ENCODE results near the gene MEGF6.

Gene MEGF6

DNA sequence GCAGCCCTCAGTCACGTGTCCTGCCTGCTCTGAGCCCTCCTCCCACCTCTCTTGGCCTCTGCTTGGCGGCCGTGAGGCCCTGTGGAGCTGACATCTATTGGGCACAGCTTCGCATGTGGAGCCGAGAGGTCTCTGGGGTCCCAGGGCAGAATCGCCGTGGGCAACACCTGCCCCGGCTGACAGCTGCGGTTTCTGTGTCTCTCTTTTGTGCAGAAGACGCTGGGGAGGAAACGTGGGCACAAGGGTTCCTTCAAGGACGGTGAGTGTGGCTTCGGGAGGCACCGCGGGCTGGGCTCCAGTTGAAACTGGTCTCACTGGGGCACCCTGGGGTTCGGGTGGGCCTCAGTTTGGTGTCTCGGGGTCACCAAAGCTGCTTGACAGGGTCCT is 145.4 kb downstream of the MEGF6 start:
- no peak for DNase-seq

DNA sequence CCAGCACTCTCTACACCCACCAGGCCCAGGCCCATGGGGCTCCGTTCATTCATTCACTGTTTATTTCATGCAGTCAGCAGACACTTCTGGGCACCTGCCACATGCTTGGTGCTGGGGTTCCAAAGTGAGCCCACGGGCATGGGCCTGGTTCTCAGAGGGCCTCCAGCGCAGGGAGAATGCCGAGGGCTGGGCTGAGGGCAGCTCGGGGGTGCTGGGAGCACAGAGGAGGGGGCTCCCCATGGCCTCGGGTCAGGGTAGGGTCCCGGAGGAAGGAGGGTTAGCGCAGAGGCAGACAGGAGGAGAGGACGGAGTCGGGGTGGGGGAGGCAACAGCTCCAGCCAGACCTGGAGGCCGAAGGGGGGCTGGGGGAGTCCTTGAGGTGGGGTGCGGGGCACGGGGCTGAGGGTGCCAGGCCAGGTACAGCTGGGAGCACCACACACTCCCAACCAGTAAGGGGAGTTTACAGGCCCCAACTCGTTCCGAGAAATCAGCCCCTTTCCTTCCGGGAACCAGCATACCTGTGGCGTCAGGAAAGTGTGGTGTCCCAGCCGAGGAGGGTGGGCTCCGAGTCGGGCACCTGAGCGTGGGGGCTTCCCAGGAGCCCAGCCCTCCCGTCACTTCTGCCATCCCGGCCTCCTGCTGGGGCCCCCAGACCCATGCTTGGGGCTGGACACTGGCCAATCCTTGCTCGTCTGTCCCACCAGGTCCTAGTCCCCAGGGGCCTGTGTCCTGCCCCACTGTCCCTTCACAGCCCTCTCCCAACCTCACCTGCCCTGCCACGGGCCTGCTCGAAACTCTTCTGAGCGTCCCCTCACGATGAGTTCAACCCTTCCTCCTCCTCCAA is 146.0 kb downstream of the MEGF6 start:
- no peak for DNase-seq

DNA sequence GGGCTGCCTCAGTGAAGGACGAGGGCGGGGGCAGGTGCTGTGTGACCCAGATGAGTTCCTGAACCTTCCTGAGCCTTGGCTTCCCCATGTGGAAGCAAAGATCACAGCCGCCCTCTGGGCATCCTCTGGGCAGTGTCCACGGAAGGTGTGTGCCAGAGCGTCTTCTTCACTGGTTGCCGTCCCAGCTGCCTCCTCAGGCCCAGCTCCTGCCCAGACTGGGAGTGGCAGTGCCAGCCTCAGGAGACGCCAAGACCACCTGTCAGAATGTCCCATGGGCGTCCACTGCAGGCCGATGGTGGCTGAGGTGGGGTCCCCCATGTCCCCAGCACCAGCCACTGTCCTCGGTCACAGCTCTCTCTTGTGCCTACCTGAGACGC is 146.7 kb downstream of the MEGF6 start:
- no peak for DNase-seq

DNA sequence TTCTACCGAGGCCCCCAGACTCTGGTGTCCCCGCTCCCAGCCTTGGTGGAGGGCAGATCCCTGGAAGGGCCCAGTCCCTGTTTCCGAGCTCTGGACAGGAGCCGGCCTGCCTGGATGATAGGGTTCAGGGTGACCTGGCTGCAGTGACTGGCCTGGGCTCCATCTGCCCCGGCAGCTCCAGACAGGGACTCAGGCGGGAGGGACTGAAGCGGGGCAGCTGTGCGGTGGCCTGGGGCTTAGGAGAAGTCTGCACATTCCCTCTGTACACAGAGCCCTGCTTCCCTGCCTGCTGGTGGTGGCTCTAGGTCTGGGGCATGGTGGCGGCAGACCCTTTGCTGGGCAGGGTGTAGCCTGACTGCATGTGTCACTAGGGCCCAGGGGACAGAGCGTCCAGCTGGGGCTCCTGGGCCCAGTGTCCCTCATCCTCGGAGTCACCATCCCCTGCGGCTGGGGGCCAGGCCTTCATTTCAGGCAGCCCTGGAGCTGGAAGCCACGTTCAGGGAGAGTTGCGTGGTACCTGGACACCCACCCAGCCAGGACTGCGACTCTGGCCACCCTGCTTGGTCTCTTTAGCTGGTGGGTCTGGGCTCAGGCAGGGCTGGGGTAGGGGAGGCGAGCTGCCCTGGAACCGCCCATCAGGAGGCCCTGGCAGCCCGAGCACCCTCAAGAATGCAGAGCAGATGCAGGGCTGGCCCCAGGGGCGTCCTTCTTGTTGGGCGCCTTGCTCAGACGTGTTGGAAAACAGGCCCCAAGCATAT is 147.2 kb downstream of the MEGF6 start:
- DNase-seq = no peak

DNA sequence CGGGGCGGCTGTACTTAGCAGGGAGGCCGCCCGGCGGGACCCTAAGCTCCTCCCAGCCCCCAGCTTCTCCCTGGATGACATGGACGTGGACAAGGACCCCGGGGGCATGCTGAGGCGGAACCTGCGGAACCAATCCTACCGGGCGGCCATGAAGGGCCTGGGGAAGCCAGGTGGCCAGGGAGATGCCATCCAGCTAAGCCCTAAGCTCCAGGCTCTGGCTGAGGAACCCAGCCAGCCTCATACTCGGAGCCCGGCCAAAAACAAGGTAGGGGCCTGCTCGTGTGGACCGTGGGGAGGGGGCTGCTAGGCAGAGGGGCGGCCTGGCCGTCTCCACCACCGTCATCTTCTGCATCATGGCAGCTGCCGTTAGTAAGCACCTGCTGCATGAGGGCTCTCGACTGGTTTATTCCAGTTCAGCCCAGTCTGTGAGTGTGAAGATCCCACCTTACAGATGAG is 147.9 kb downstream of the MEGF6 start:
- no peak for DNase-seq

DNA sequence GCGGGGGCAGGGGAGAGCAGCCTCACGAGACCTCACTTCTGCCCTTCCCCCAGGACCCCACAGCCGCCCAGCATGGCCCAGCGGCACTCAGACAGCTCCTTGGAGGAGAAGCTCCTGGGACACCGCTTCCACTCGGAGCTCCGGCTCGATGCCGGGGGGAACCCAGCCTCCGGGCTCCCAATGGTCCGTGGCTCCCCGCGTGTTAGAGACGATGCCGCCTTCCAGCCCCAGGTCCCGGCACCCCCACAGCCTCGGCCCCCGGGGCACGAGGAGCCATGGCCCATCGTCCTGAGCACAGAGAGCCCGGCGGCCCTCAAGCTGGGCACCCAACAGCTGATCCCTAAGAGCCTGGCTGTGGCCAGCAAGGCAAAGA is 148.3 kb downstream of the MEGF6 start:
- DNase-seq = no peak

DNA sequence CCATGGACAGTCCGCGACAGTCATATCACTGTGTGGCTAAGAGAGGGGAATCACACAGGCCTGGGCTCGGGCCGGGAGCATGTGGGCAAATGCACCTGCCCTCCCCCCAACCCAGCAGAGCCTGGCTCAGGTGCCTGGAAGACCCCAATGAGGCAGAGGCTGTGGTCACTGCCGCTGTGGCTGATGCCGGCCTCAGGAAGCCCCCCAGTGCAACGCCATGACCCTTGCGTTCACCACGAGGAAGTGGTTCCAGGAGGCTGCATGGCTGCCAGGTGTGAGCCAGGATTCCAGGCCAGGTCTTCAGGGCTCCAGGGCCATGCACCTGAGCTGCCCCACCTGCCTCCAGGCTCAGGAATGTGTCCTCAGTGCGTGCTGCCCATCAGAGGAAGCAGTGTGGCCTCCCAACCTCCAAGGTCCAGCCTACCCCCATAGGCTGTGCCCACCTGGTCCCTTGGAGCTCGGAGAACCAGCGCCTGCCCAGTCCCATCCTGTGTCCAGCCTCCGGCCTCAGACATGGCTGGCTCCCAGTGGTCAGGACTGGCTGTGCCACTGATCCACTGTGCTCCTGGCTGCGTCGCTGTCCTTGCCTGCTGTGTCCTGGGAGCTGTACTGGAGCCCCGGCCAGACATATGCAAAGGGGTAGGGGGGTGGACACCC is 148.8 kb downstream of the MEGF6 start:
- DNase-seq = no peak

DNA sequence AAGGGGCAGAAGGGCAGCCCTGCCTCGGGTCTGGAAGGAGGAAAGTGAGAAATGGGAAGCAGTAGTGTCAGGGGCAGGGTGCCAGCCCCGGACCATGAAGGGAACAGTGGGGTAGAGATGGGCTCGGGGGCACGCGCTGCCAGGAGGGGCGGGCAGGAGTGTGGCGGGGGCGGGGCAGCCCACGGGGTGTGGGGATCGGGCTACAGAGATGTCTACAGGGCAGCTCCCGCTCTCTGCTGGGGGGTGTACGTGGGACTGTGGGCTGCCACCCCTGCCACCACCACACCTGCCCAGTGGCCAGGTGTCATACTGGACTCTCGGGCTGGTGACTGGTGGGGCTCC is 149.4 kb downstream of the MEGF6 start:
- DNase-seq = no peak

DNA sequence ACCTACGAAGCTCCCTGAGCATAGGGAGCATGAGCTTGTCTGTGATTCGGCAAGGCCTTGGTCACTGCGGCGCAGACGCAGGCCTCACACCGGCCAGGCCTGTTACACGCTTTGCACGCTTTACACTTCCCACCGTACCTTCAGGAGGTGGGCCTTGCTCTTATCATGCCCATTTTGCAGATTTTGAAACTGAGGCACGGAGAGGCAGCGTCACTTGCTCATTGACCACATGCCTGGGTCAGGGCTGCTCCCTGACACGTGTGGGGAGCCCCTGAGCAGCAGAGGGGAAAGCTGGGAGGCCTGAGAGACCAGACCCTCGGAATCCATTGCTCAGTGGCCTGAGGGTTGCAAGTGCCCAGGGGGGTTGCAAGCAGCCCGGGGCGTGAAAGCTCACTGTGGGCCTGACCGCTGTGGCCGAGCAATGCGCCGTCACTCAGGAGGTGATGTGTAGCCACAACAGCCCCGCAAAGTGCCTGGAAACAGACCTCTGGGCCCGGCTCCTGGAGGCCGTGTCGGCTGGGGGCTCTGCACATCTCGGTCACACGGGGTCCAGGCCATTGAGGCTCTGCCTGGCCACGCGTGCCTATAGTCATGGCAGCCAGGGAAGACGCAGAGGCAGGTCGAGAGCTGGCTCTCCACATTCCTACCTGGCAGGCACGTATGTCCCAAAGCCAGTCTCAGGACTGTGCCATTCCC is 149.9 kb downstream of the MEGF6 start:
- no peak for DNase-seq

DNA sequence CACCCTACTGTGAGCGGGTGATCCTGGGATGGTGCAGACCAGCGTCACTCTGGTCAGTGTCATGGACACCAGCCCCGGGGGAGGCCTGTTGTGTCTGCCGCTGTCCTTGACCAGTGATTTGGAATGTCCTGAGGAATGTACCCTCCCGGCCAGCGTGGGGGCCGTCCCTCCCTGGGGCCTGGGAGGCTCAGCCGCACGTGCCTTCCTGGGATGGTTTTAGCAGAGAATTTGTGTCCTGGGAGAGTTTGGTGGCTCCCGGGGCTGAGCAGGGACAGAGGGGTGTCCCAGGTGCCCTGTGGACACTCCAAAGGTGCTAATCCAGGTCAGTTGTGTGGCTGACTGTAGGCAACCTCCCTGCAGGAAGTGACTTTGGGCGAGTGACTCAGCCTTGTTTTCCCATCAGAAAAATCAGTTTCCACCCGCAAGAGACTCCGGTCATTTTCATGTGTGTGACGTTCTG is 150.6 kb downstream of the MEGF6 start:
- no peak for DNase-seq

DNA sequence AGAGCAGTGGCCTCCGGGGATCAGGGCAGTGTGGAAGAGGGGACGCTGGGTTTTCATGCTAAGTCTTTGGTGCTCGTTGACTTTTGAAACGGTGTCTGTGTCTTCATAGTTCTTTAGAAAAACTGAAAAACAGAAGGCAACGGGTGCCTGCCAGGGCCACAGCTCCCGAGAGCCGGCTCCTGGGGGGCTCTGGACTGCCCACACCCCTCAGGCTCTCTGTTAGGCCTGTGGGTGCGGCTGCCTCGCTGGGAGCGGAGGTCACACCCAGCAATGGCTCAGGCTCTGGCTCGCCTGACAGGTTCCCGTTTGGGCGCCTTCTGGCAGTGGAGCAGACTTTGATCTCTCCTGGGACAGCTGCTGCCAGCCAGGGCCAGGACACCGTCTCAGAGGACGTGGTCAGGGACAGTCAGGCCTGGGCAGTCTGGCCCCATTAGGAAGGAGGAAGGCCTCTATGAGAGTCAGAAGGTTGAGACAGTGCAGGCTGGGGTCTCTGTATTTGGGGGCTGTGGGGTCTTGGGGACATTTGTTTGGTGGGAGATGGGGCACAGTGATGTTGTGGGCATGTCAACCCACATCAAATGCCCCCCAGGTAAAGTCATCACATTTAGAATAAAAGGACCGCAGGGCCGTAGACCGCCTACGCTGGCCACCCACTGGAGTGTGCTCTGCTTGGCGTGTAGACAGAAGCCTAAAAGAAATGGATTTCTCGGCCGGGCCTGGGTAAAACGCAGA is 151.2 kb downstream of the MEGF6 start:
- DNase-seq = no peak

DNA sequence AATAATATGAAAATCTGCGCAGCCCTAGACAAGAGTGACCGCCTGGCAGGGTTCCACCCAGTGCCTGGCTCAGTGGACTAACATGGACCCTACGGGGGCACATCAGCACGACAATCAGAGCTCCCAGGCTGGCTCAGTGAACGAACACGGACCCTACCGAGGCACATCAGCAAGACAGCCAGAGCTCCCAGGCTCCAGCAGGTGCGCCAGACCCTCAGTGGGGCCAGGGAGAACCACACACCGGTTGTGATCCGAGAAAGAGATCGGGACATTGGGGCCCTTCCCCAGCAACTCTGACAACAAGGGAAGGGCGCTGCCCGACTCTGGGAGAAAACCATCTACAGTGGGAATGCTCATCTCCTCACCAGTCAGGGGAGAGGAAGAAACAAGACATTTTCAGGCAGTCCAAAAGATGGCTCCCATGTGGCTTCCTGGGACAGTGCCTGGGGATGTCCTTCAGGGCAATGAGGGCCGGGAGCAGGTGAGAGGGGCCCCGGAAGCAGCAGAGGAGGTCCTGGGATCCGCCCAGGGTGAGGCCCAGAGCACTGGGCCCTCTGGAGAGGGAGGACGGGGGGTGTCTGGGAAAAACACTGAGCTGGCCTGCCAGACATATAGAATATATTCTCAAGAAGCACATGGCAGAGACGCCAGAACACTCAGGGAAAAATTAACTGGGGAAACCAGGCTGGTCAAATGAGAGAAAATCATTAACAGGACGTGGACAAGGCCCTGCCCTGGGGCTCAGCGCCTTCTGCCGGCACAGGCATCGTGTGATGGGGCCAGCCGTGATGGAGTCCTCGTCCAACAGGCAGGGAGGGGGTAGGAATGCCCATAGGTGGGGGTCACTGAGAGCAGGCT is 152.0 kb downstream of the MEGF6 start:
- DNase-seq = no peak

DNA sequence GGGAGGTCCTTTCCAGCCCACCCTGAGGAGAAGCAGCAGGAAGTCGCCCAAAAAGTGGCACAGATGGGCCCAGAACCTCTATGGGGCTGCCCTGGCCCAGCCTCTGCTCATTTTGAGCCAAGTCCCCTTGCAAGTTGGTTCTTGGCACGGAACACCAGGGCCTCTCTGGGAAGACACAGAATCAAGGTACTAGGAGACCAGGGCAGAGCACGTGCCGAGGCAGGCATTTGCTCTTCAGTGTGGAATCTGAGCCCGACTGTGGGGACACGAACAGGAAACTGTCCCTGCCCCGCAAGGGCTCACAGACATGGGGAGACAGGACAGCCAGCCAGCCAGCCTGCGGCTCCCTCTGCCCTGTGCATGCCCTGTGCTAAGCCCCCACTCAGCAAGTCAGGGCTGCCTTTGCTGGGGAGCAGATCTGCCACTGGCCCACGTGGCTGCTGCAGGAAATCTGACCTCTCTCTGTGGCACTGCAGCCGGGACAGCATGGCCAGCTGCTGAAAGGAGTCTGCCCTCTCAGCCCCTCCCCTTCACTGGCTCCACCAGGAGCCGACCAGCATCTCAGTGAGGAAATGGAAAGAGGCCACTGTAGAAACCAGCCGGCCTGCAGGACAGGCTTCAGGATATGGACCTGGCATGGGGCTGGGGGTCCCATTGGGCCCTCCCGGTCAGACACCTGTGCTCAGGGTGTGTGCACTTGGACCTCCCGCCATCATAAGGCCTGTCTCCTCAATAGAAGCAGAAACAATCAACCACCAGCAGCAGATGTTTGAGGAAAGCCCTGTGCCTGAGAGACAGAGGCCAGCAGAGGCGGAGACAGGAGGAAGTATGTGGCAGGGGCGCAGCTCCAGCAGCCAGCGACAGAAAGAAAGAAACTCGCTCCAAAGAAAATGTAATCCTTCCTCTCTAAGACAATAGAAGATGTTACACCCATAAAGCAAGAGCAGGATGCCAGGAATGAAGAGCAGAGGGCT is 153.1 kb downstream of the MEGF6 start:
- no peak for DNase-seq

DNA sequence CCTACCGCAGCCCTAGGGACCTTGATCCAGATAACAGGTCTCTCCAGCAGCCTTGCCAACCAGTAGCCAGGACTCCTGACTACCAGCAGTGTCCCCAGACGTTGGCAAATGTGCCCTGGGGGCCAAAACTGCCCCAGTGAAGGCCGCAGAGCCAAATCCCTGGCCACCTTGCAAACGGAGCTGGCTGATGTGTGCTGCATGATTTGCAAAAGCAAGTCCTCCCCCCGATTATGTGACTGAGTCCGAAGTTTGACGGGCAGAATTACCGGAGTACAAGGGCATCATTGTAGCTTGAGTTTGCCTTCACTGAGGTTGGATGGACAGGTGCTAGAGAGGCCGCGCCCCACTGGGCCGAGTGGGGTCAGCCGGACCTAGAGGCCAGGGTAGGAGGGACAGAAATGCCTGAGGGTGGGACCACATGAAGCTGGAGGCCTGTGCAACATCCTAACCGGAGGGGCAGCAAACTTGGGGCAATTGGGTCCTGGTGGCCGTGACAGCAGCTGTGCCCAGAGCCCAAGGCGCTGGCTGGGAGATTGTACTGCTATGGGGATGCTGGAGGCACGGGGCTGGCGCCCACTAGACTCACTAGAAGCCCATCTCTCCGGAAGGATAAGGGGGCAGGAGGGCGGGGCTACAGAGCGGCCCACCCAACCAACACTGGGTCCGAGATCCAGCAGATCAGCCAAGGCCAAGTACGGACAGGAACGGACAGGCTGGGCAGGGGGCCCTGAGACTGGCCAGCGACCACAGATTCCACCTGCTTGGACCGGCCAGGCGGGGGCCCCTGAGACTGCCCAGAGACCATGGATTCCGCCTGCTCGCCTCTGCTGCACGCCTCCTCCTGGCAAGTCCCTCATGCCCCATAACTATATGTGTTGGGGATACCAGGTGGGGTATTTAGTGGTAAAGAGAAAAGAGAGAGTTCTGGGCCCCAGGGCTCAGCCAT is 154.1 kb downstream of the MEGF6 start:
- no peak for DNase-seq

DNA sequence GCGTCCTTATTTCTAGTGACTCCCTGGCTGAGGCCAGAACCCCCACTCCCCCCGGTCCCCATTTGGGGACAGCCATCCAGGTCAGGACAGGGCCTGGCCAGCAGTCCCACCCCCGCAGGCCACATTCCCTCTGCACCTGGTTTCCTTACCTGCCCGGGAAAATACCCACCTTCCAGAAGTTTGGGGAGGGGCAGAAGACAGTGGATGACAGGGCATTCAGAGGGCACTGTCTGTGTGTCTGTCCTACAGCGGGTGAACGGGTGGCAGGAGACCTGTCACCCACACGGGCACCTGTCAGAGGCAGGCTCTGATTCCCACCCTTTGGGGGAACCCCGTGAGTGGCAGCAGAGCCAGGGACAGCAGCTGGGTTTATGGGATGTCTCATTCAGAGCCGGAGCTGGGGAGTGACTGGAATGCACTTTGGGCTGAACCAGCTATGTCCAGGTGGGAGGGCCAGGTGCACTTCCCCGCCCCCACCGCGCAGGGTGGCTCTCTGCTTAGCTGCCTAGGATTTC is 154.8 kb downstream of the MEGF6 start:
- no peak for DNase-seq

DNA sequence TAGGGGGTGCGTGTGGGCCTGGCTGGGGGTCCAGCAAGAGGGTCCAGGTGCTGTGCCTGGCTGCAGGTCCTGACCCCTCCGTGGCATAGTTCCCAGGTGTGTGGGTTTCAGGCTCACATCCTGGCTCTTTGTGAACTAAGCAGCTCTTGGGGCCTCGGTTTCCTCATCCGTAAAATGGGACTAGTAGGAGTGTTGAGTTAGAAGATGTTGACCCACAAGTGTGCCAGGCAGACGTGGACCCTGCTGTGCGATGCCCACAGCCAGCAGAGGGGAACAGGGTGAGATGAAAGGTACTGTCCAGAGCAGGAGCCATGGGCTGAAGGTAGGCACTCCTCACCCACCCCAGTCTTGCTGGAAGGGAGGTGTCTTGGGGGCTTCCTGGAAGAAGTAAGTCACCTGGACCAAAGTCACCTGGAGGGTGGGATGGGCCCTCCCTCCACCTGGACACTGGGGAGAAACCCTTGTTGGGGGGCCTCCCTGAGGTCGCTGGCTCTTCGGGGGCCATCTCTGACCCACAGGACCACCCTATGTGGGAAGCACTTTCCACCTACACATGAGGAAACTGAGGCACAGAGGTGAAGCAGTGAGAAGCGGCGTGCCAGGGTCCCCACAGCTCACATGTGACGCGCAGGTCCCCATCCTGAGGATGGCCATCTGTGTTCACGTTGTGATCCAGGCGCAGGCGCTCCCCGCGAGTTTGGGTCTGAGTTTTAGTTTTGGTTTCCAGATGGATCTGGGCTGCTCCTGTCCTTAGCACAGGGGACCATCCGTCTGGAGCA is 155.4 kb downstream of the MEGF6 start:
- no peak for DNase-seq

DNA sequence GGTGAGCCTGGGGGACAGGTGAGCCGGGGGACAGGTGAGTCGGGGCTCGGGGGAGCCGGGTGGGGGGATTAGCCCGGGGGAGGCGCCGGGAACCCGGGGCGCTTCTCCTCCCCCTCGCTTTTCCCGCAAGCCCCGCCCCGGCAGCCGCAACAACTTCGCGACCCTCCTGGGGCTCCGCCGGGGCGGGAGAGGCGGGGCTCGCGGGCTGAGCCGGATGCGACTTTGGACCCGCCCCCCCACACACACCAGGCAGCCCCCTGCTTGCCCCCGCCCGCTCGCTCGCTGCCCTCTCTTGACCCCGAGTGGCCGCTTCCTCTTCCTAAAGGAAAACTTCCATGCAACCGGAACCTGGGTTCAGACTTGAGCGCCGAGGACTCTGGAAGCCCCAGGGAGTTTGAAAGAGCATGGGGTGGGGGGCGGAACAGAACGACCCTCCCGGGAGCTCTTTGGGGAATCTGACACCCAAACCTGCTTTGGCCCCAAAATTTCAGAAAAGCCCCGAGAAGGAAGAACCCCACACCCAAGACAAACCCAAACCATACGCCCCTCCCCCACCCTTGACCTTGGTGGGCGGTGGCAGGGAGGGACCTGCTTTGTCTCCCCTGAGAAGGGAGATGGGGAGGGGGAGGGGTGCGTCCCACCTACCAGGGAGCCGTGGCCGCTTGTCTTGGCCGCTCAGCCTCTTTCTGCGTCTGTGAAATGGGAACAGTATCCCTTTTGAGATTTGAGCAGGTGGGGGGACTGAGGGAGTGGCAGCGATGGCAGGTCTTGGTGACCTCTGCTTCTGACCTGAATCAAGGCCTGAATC is 156.3 kb downstream of the MEGF6 start:
- DNase-seq = no peak

Measured in OCI-M1 (cell line).